Heart left ventricle (tissue), 16 donors: Measurements from ENCODE around the gene UTP18. TPM values are rescaled to one million over a fixed set of nuclear protein-coding genes. Genes with fewer than 3 reads are reported as not detected.
"Not testable (repeated sequence)": the region's sequence is repeated elsewhere in the genome, so short reads cannot be mapped to it uniquely, and the experiment has no call there.

Source experiments
- ATAC-seq, 4 donors: fragments of 200-7000 bp; cut with Tn5 transposase; one replicate each; pipeline ENCODE4 v1.9.1; 2020 to 2022; ENCODE audit warnings: moderate library complexity in 4 of 4, mild to moderate bottlenecking in 3 of 4, moderate number of reproducible peaks in 1 of 4
- DNase-seq, 5 donors: peaks; one replicate each; pipeline ENCODE4 v3.0.0-alpha.2; 2020
- H3K27ac ChIP-seq, 12 donors: fragments of 200-600 bp; sonication (generic) in 4 of 12; one replicate each; pipeline versions ENCODE4 v1.5.0 to v1.8.0; 2016 to 2022; ENCODE audit warnings: mild to moderate bottlenecking in 2 of 12
- H3K27me3 ChIP-seq, 9 donors: fragments of 200-600 bp; sonication (generic) in 2 of 9; one replicate each; pipeline versions ENCODE4 v1.5.1 to v1.8.0; 2016 to 2022; ENCODE audit warnings: mild to moderate bottlenecking in 3 of 9
- H3K36me3 ChIP-seq, 9 donors: fragments of 200-600 bp; sonication (generic) in 2 of 9; one replicate each; pipeline versions ENCODE4 v1.5.0 to v1.8.0; 2018 to 2022; ENCODE audit warnings: mild to moderate bottlenecking in 2 of 9
- H3K4me1 ChIP-seq, 12 donors: fragments of 200-600 bp; sonication (generic) in 4 of 12; one replicate each; pipeline versions ENCODE4 v1.5.0 to v1.8.0; 2016 to 2022; ENCODE audit warnings: mild to moderate bottlenecking in 3 of 12
- H3K4me3 ChIP-seq, 12 donors: fragments of 200-600 bp; sonication (generic) in 4 of 12; one replicate each; pipeline versions ENCODE4 v1.5.0 to v1.8.0; 2017 to 2022; ENCODE audit warnings: mild to moderate bottlenecking in 9 of 12, moderate library complexity in 4 of 12
- H3K9me3 ChIP-seq, 12 donors: fragments of 200-600 bp; sonication (generic) in 4 of 12; one replicate each; pipeline versions ENCODE4 v1.5.0 to v1.8.0; 2016 to 2022; ENCODE audit warnings: mild to moderate bottlenecking in 1 of 12
- POLR2A ChIP-seq, 2 donors: fragments of 450-650 bp; IDR thresholded peaks; one replicate each; pipeline ENCODE4 v1.6.1; 2017; ENCODE audit warnings: antibody characterized with exemption in 2 of 2, mild to moderate bottlenecking in 2 of 2, moderate library complexity in 2 of 2
- WGBS, 4 donors: extraction: QIAGEN DNeasy Blood & Tissue Kit in 2 of 4; methylation state at CpG; one replicate each; pipeline versions ENCODE4 v1.1.5 to v1.1.7; 2013 to 2018; 5-methylcytosine and 5-hydroxymethylcytosine counted together
- intact Hi-C, 10 donors: fragments of 100-400 bp; cut with DNase I; formaldehyde crosslinking; loops; one replicate each; pipeline versions ENCODE4 v1.11.1 to v1.14.2; 2022
- polyA plus RNA-seq, 2 donors: library from polyadenylated mRNA; stranded (reverse); fragments of 200-250 nt; gene quantifications; one replicate each; pipeline ENCODE4 v1.2.3, GENCODE V29; 2013
- total RNA-seq, 9 donors: library from RNA; depleted of rRNA in 2 of 9; stranded (reverse); fragments of >200 nt in 2 of 9; fragmentation: NEBNext Ultra II Directional in 3 of 9; extraction: Animal tissue kit (Norgen Biotek cat#: 25700) in 3 of 9; gene quantifications; one replicate each; pipeline versions ENCODE4 v1.1.0 to v1.2.4, GENCODE V29; 2016 to 2023
- TF ChIP-seq, protein P1 (sequence below), 12 donors: fragments of 200-600 bp; sonication (generic) in 4 of 12; IDR thresholded peaks; one replicate each; pipeline versions ENCODE4 v1.5.0 to v1.8.0; 2018 to 2022; ENCODE audit warnings: antibody characterized with exemption in 12 of 12, mild to moderate bottlenecking in 5 of 12
- donor health status: ischemic (EF 13 %, LVEDD 7.1; RV severe dilation, severe dysfunction).
- donor health status: healthy with polysubstance abuse.
- donor health status: DM: no; HTN: yes; CAD: no.
- donor health status: DM: no; HTN: no; CAD: no.
- donor health status: ischemic (EF 25% LVEDD 6.9; RV normal size, moderate dysfunction).
- donor health status: ischemic (EF 25% LVEDD 5.7; RV mildly dilated, moderate dysfunction).
- donor health status: healthy.
- donor health status: DM: yes; HTN: yes; CAD: no.
- donor health status: ischemic (EF 35%, LVEDD 5.7; RV mildly dilated, moderate dysfunction).
- donor health status: nonischemic (EF 11% LVEDD 7.7; RV severe dilation, severe dysfunction).
- donor health status: DM: yes; HTN: yes; CAD: no.
- donor health status: PGD.
- donor health status: ischemic (EF 29% LVEDD 5.4; RV normal size, mild dysfunction).
- donor health status: nonischemic (EF 23%, LVEDD 6.1; RV moderate dilation, normal function).

The UTP18 gene
- total and polyA plus RNA-seq, 11 donors: 5.3 to 16.7 (median 8.1) TPM

DNA sequence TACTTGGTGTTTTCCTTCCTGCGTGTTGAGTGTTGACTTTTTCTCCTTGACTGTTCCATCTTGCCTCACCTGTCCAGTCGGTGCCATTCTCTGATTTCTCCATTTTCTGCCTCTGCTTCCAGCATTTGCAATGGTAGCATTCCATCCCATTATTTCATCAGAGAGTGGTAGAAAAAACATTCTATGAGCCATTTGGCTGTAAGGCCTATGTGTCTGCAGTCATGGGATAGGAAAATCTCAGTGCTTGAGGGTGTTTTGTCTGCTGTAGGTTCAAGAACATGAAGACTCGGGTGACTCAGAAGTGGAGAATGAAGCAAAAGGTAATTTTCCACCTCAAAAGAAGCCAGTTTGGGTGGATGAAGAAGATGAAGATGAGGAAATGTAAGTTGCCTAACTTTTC lies 2.7 kb downstream of the UTP18 start:
- Histone ChIP-seq H3K4me3 (no peak overlapping the region), H3K9me3 (no peaks in the 10 kb centered on the region), H3K36me3 (peaks cover 0 to 57% (median 41%) of the 10 kb centered on the region in 9 donors), H3K27me3 (no peaks in the 10 kb centered on the region), H3K4me1 (peaks cover 6 to 40% (median 25%) of the 10 kb centered on the region in 12 donors), H3K27ac (peak overlapping the region in 1 of 12 donors; percentile 98)
- intact Hi-C loops: no loop called here
- DNase-seq (no peak), ATAC-seq (no peak)
- TF ChIP-seq POLR2A (IDR thresholded peaks at IDR 0.05): no peak
- TF ChIP-seq, protein P1, sequence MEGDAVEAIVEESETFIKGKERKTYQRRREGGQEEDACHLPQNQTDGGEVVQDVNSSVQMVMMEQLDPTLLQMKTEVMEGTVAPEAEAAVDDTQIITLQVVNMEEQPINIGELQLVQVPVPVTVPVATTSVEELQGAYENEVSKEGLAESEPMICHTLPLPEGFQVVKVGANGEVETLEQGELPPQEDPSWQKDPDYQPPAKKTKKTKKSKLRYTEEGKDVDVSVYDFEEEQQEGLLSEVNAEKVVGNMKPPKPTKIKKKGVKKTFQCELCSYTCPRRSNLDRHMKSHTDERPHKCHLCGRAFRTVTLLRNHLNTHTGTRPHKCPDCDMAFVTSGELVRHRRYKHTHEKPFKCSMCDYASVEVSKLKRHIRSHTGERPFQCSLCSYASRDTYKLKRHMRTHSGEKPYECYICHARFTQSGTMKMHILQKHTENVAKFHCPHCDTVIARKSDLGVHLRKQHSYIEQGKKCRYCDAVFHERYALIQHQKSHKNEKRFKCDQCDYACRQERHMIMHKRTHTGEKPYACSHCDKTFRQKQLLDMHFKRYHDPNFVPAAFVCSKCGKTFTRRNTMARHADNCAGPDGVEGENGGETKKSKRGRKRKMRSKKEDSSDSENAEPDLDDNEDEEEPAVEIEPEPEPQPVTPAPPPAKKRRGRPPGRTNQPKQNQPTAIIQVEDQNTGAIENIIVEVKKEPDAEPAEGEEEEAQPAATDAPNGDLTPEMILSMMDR (IDR thresholded peaks at IDR 0.05): no peak
- 94 to 97% (median 96%) methylated on average over 3 of the region's 3 CpGs for WGBS, 4 donors

DNA sequence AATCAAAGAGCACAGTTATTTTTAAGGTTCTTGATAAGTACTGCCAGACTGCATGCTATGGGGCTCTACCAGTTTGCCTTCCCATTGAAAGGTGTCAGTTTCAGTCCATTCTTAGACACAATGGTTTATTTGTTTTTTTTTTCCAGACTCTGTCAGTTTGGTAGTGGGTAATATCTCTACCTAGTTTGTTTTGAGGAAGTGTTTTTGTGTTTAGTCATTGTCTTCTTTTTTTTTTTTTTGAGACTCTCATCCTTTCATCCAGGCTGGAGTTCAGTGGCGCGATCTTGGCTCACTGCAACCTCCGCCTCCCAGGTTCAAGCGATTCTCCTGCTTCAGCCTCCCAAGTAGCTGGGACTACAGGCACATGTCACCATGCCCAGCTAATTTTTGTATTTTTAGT lies 4.1 kb downstream of the UTP18 start:
- peaks cover 0 to 27% (median 14%) of the 10 kb centered on the region in 12 donors for H3K4me1 ChIP-seq
- DNase-seq, H3K9me3 ChIP-seq, H3K27ac ChIP-seq, H3K4me3 ChIP-seq, intact Hi-C loops, H3K27me3 ChIP-seq, ATAC-seq: not testable (repeated sequence)
- H3K36me3 ChIP-seq: peaks cover 0 to 69% (median 55%) of the 10 kb centered on the region in 9 donors
- WGBS, 4 donors: 75 to 99% (median 91%) methylated on average over 4 of the region's 4 CpGs

DNA sequence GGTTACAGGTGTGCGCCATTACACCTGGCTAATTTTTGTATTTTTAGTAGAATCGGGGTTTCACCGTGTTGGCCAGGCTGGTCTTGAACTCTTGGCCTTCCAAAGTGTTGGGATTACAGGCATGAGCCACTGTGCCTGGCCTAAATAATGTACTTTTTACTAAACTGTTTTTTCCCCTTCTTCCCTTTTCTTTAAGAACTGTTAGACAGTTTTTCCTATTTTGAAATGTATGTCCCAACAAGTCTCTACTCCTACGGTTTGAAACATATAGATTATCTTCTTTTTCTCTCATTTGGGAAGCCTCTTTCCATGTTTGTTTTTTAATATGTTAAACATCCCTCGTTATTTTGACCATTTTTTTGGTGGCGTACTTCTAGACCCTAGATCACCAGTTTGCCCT lies 9.6 kb downstream of the UTP18 start:
- Histone ChIP-seq H3K36me3 (peaks cover 0 to 100% (median 96%) of the 10 kb centered on the region in 9 donors), H3K27ac (no peak overlapping the region), H3K9me3 (no peaks in the 10 kb centered on the region), H3K4me3 (no peak overlapping the region), H3K27me3 (no peaks in the 10 kb centered on the region), H3K4me1 (peaks cover 0 to 13% (median 0%) of the 10 kb centered on the region in 12 donors)
- ATAC-seq (no peak), DNase-seq (no peak)
- TF ChIP-seq, protein P1 (IDR thresholded peaks at IDR 0.05): no peak
- no peak for TF ChIP-seq POLR2A (IDR thresholded peaks at IDR 0.05)
- 94 to 96% (median 95%) methylated on average over 6 of the region's 6 CpGs for WGBS, 4 donors
- intact Hi-C loops: no loop called here

DNA sequence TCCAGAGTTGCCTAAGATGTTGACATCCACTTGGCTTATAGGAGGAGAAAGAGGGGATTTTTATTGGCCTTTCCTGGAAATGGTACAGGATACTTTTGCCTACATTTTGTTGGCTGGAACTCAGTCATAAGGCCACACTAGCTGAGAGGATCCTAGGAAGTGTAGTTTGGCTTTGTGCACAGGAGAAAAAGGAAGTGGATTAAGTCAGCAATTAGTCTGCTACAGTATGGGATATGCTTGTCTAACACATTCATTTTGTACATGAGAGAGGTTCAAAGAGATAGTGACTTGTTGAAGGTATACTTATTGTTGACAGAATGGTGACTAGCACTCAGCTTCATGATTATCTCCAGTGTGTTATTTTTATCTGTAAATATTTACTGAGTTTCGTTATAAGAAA lies 10.3 kb downstream of the UTP18 start:
- no peak overlapping the region for H3K27ac ChIP-seq
- peaks cover 0 to 100% (median 96%) of the 10 kb centered on the region in 9 donors for H3K36me3 ChIP-seq
- no peak overlapping the region for H3K4me3 ChIP-seq
- intact Hi-C loops: no loop called here
- DNase-seq (no peak), ATAC-seq (no peak)
- no peaks in the 10 kb centered on the region for H3K9me3 ChIP-seq
- no peaks in the 10 kb centered on the region for H3K27me3 ChIP-seq
- TF ChIP-seq POLR2A (IDR thresholded peaks at IDR 0.05): no peak
- TF ChIP-seq, protein P1 (IDR thresholded peaks at IDR 0.05): no peak
- peaks cover 0 to 13% (median 0%) of the 10 kb centered on the region in 12 donors for H3K4me1 ChIP-seq
- 39 to 55% (median 50%) methylated on average over 1 of the region's 1 CpG for WGBS, 4 donors

DNA sequence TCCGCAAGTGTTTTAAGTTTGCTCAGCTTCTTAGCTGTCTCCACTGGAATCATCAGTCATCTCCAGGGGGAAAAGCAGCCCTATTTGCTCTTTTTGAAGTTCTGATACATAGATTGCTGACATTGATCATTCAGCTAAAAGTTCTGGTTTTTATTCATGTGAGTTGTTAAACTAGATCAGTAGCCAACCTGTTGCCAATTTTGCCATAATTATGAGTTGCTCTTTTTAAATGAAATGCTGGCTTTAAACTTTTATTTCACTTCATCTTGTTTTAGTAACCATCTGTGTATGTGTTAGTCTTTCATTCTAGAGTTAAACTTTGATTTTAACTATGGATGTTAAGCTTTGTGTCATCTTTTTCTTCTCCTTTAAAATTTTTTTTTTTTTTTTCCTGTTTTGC lies 12.5 kb downstream of the UTP18 start:
- no peaks in the 10 kb centered on the region for H3K9me3 ChIP-seq
- ATAC-seq (no peak), DNase-seq (no peak)
- intact Hi-C loops: no loop called here
- H3K36me3 ChIP-seq: peaks cover 0 to 100% (median 97%) of the 10 kb centered on the region in 9 donors
- TF ChIP-seq, protein P1 (IDR thresholded peaks at IDR 0.05): no peak
- no peak for TF ChIP-seq POLR2A (IDR thresholded peaks at IDR 0.05)
- no peaks in the 10 kb centered on the region for H3K27me3 ChIP-seq
- H3K4me1 ChIP-seq: peaks cover 0 to 13% (median 0%) of the 10 kb centered on the region in 12 donors
- H3K27ac ChIP-seq: no peak overlapping the region
- H3K4me3 ChIP-seq: no peak overlapping the region
- 86 to 100% (median 97%) methylated on average over 1 of the region's 1 CpG for WGBS, 4 donors
